HG02943 (cell line): ENCODE results near the gene UBN1.
"Not testable (repeated sequence)": the region's sequence is repeated elsewhere in the genome, so short reads cannot be mapped to it uniquely, and the experiment has no call there.

Experiments used
- ATAC-seq: cut with Tn5 transposase; IDR thresholded peaks from one replicate; pipeline ENCODE4 v1.9.1; 2021; ENCODE audit warnings: mild to moderate bottlenecking, low read depth, moderate library complexity; ENCODE audit not compliant: unreplicated experiment

The UBN1 gene

GRCh38 chr16:4882633-4883285 is 35.5 kb downstream of the UBN1 start:
- no peak for ATAC-seq

- ATAC-seq, result no peak
Observed at GRCh38 chr16:4883501-4883900, 36.2 kb downstream of the UBN1 start.

- ATAC-seq, result no peak
Observed at GRCh38 chr16:4884209-4884608, 36.9 kb downstream of the UBN1 start.

- ATAC-seq, result no peak
Observed at GRCh38 chr16:4884972-4885874, 37.9 kb downstream of the UBN1 start.

- ATAC-seq, result no peak
Observed at GRCh38 chr16:4886151-4886550, 38.9 kb downstream of the UBN1 start.

DNA sequence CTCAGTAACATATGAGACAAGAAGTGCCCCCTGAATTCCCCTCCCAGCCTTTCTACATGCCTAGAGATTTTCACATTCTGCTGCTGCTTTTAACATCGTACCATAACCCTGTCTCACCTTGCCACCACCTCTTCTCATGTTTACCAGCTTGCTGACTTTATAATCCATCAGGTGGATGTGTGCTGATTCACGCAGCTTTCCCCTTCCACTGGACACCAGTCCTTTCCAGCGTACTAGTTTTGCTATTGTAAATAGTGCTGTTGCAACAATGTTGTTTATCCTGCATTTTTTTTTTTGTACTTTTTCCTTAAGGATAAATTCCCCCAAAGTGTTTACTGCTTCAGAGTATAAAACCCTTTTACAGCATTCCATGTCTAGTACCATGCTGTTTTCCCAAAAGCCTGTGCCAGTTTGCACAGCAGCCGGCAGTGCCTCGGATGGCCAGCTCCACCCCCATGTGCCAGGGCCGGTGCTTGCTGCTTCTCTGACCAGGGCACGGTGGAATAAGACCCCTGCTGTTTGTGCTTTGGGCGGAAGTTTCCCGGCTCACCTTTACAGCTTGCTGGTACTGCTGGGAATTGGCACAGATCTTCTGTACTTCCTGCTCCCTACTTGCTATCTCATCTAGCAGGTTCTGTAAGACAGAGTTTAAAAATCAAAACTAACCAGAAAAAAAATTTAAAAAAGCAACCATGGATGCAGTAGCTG is 41.3 kb downstream of the UBN1 start:
- no peak for ATAC-seq

GRCh38 chr16:4890026-4890425 is 42.7 kb downstream of the UBN1 start:
- no peak for ATAC-seq

- ATAC-seq, result no peak
Observed at GRCh38 chr16:4890686-4891085, 43.4 kb downstream of the UBN1 start.

GRCh38 chr16:4891097-4891885 is 44.0 kb downstream of the UBN1 start:
- no peak for ATAC-seq

- no peak for ATAC-seq
Observed at GRCh38 chr16:4891886-4892216, 44.6 kb downstream of the UBN1 start.

GRCh38 chr16:4892361-4893102 is 45.3 kb downstream of the UBN1 start:
- ATAC-seq, result no peak

- ATAC-seq, result no peak
Observed at GRCh38 chr16:4893103-4893862, 46.0 kb downstream of the UBN1 start.

- ATAC-seq, result no peak
Observed at GRCh38 chr16:4894276-4895150, 47.2 kb downstream of the UBN1 start.

GRCh38 chr16:4895366-4895765 is 48.1 kb downstream of the UBN1 start:
- no peak for ATAC-seq

- not testable (repeated sequence) for ATAC-seq
Observed at GRCh38 chr16:4896761-4897160, 49.5 kb downstream of the UBN1 start.

GRCh38 chr16:4897328-4897727 is 50.0 kb downstream of the UBN1 start:
- ATAC-seq, result no peak

GRCh38 chr16:4898811-4899473 is 51.7 kb downstream of the UBN1 start:
- no peak for ATAC-seq

DNA sequence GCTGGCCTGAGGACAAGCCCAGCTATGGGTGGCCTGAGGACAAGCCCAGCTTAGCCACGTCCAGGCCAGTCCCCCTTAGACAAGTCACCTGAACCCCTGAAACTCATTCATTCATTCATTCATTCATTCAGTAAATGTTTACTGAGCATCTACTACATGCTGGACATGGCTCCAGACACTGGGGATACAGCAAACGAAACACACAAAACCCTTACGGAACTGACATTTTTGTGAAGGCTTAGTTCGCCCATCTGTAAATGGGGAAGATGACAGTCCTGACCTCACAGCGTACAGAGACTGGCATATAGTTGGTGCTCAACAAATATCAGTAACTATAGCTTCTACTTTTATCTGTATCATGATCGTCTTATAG is 52.2 kb downstream of the UBN1 start:
- no peak for ATAC-seq
